Natural killer cell (primary cell): Measurements from ENCODE around the gene CCDC71L. TPM values are rescaled to one million over a fixed set of nuclear protein-coding genes. Genes with fewer than 3 reads are reported as not detected.

Source experiments
- ATAC-seq, 3 donors: fragments of 150-1000 bp in 2 of 3; fragments of 200-7000 bp in 1 of 3; cut with Tn5 transposase; 1 replicate in 1 of 3; 2 replicates in 2 of 3; pipeline ENCODE4 v1.10.0; 2021; ENCODE audit warnings: mild to moderate bottlenecking in 2 of 3, moderate library complexity in 2 of 3
- DNase-seq, 2 donors: peaks; one replicate each; pipeline versions ENCODE4 v3.0.0 to v3.0.0-alpha.2; 2013 to 2021; ENCODE audit warnings: mixed read lengths in 1 of 2
- H3K27ac ChIP-seq: one replicate; pipeline ENCODE4 v1.5.1; 2013; ENCODE audit warnings: mild to moderate bottlenecking, low read length
- H3K27me3 ChIP-seq: one replicate; pipeline ENCODE4 v1.6.1; 2013; ENCODE audit warnings: low read length; ENCODE audit not compliant: control insufficient read depth, insufficient read depth
- H3K36me3 ChIP-seq: one replicate; pipeline ENCODE4 v1.6.1; 2013; ENCODE audit warnings: low read length; ENCODE audit not compliant: control insufficient read depth, insufficient read depth
- H3K4me1 ChIP-seq: one replicate; pipeline ENCODE4 v1.6.1; 2013; ENCODE audit warnings: low read length; ENCODE audit not compliant: control insufficient read depth, insufficient read depth
- H3K4me3 ChIP-seq: one replicate; pipeline ENCODE4 v1.5.1; 2013; ENCODE audit warnings: low read length
- H3K9me3 ChIP-seq: one replicate; pipeline ENCODE4 v1.6.1; 2013; ENCODE audit warnings: low read length; ENCODE audit not compliant: control insufficient read depth, insufficient read depth
- H3K27ac Mint-ChIP-seq, 2 donors: one replicate each; pipeline ENCODE4 v1.8.0; 2022; ENCODE audit warnings: mild to moderate bottlenecking in 2 of 2, mixed read lengths in 2 of 2, moderate library complexity in 1 of 2
- H3K27me3 Mint-ChIP-seq, 2 donors: one replicate each; pipeline ENCODE4 v1.8.0; 2022; ENCODE audit warnings: low read depth in 2 of 2, mixed read lengths in 2 of 2
- H3K36me3 Mint-ChIP-seq: one replicate; pipeline ENCODE4 v1.8.0; 2022; ENCODE audit warnings: mixed read lengths
- H3K4me1 Mint-ChIP-seq, 2 donors: one replicate each; pipeline ENCODE4 v1.8.0; 2022; ENCODE audit warnings: mixed read lengths in 2 of 2
- H3K4me3 Mint-ChIP-seq: one replicate; pipeline ENCODE4 v1.8.0; 2022; ENCODE audit warnings: mild to moderate bottlenecking, moderate library complexity, mixed read lengths
- H3K9me3 Mint-ChIP-seq, 2 donors: one replicate each; pipeline ENCODE4 v1.8.0; 2022; ENCODE audit warnings: mixed read lengths in 2 of 2
- WGBS: methylation state at CpG from one replicate; pipeline ENCODE4 v1.1.7; 2013; ENCODE audit warnings: missing lambda C conversion rate; ENCODE audit not compliant: insufficient coverage; 5-methylcytosine and 5-hydroxymethylcytosine counted together
- intact Hi-C: fragments of 100-400 bp; cut with micrococcal nuclease; formaldehyde crosslinking; loops from one replicate; pipeline ENCODE4 v1.14.2; 2022
- total RNA-seq, 4 donors: library from RNA; stranded (reverse); fragments of 120-200 nt in 1 of 4; gene quantifications; one replicate each; pipeline versions ENCODE4 v1.2.3 to v1.2.4, GENCODE V29; 2013 to 2022
- TF ChIP-seq, protein P1 (sequence below): fragments of 200-600 bp; IDR thresholded peaks from one replicate; pipeline ENCODE4 v1.8.0; 2022; ENCODE audit warnings: antibody characterized with exemption

Gene CCDC71L
- total RNA-seq, 3 donors from 2014 or later (not counting 1 experiment from before 2014, with no cell fraction given), result 13.9 to 26.5 (median 14.1) TPM

- Histone ChIP-seq H3K4me3 (no peak overlapping the region), H3K36me3 (no peaks in the 10 kb centered on the region), H3K4me1 (no peaks in the 10 kb centered on the region), H3K27me3 (no peaks in the 10 kb centered on the region), H3K27ac (no peak overlapping the region), H3K9me3 (peaks cover 3% of the 10 kb centered on the region)
- DNase-seq (no peak), ATAC-seq (no peak)
- intact Hi-C loops, result no loop called here
- TF ChIP-seq, protein P1, sequence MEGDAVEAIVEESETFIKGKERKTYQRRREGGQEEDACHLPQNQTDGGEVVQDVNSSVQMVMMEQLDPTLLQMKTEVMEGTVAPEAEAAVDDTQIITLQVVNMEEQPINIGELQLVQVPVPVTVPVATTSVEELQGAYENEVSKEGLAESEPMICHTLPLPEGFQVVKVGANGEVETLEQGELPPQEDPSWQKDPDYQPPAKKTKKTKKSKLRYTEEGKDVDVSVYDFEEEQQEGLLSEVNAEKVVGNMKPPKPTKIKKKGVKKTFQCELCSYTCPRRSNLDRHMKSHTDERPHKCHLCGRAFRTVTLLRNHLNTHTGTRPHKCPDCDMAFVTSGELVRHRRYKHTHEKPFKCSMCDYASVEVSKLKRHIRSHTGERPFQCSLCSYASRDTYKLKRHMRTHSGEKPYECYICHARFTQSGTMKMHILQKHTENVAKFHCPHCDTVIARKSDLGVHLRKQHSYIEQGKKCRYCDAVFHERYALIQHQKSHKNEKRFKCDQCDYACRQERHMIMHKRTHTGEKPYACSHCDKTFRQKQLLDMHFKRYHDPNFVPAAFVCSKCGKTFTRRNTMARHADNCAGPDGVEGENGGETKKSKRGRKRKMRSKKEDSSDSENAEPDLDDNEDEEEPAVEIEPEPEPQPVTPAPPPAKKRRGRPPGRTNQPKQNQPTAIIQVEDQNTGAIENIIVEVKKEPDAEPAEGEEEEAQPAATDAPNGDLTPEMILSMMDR, result no peak
- H3K36me3 Mint-ChIP-seq, result no peaks in the 10 kb centered on the region
- no peak overlapping the region for H3K4me3 Mint-ChIP-seq
- peaks cover 0 to 6% of the 10 kb centered on the region in 2 donors for H3K27me3 Mint-ChIP-seq
- H3K27ac Mint-ChIP-seq, result no peak overlapping the region
- no peaks in the 10 kb centered on the region for H3K9me3 Mint-ChIP-seq
- no peaks in the 10 kb centered on the region for H3K4me1 Mint-ChIP-seq
Measured at GRCh38 chr7:106630648-106631047, 30.3 kb downstream of the CCDC71L start.

GRCh38 chr7:106629516-106629915, 31.4 kb downstream of the CCDC71L start:
- 88% methylated on average over 2 of the region's 2 CpGs for WGBS
- no peaks in the 10 kb centered on the region for H3K4me1 Mint-ChIP-seq
- H3K36me3 Mint-ChIP-seq, result no peaks in the 10 kb centered on the region
- intact Hi-C loops, result no loop called here
- no peak overlapping the region for H3K27ac Mint-ChIP-seq
- Histone ChIP-seq H3K4me3 (no peak overlapping the region), H3K27me3 (no peaks in the 10 kb centered on the region), H3K9me3 (peaks cover 3% of the 10 kb centered on the region), H3K36me3 (no peaks in the 10 kb centered on the region), H3K27ac (no peak overlapping the region), H3K4me1 (no peaks in the 10 kb centered on the region)
- TF ChIP-seq, protein P1, result no peak
- H3K4me3 Mint-ChIP-seq, result no peak overlapping the region
- no peaks in the 10 kb centered on the region for H3K9me3 Mint-ChIP-seq
- DNase-seq (no peak), ATAC-seq (no peak)
- peaks cover 0 to 7% of the 10 kb centered on the region in 2 donors for H3K27me3 Mint-ChIP-seq

DNA sequence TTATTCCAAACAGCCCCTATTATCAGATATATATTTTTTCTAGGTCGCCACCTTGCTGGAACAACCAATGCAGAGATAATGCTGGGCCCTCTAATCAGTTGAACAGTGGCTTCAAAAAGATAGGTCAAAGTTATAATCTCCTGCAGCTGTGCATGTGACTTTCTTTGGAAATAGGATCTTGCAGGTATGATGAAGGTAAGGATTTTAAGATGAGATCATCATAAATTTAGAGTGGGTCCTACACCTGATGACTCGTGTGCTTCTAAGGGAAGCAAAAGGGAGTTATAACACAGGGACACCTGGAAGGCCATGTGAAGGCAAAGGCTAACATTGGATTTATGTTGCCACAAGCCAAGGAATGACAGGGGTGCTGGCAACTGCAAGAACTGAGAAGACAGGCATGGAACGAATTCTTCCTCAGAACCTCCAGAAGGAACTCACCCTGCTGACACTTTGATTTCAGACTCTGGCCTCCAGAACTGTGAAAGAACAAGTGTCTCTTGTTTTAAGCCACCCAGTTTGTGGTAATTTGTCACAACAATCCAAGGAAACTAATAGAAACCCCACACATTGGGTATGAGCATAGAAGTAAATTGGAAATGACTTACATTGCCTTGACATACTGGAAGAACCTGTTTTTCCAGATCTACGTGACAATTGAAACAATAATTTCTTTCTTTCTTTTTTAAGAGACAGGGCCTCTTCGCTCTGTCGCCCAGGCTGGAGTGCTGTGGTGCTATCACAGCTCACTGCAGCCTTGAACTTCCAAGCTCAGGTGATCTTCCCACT, 34.4 kb downstream of the CCDC71L start:
- TF ChIP-seq, protein P1, result no peak
- no peaks in the 10 kb centered on the region for H3K4me1 ChIP-seq
- no peak overlapping the region for H3K4me3 ChIP-seq
- Mint-ChIP-seq H3K27ac (no peak overlapping the region), H3K9me3 (peaks cover 0 to 5% of the 10 kb centered on the region in 2 donors), H3K4me3 (no peak overlapping the region), H3K4me1 (no peaks in the 10 kb centered on the region), H3K36me3 (no peaks in the 10 kb centered on the region), H3K27me3 (peaks cover 0 to 7% of the 10 kb centered on the region in 2 donors)
- no peak for ATAC-seq
- intact Hi-C loops, result no loop called here
- peaks cover 3% of the 10 kb centered on the region for H3K9me3 ChIP-seq
- no peak overlapping the region for H3K27ac ChIP-seq
- no peak for DNase-seq
- no peaks in the 10 kb centered on the region for H3K36me3 ChIP-seq
- H3K27me3 ChIP-seq, result no peaks in the 10 kb centered on the region
- 91% methylated on average over 6 of the region's 6 CpGs for WGBS
